ENCODE data around the gene ADAM12.

The ADAM12 gene

GRCh38 chr10:126215746-126216631, 172.3 kb downstream of the ADAM12 start:
- no peak for DNase-seq (ENCODE audit: low read depth in 3 of 3, low spot score in 1 of 3)

GRCh38 chr10:126214679-126215078, 173.6 kb downstream of the ADAM12 start:
- no peak for DNase-seq (ENCODE audit: low read depth in 3 of 3, low spot score in 1 of 3)

GRCh38 chr10:126214021-126214420, 174.3 kb downstream of the ADAM12 start:
- no peak for DNase-seq (ENCODE audit: low read depth in 3 of 3, low spot score in 1 of 3)

GRCh38 chr10:126212738-126213137, 175.5 kb downstream of the ADAM12 start:
- DNase-seq (ENCODE audit: low read depth in 3 of 3, low spot score in 1 of 3), result no peak

- no peak for DNase-seq (ENCODE audit: low read depth in 3 of 3, low spot score in 1 of 3)
These were observed 178.1 kb downstream of the ADAM12 start for GRCh38 chr10:126210051-126210651.

GRCh38 chr10:126209451-126209850, 178.8 kb downstream of the ADAM12 start:
- no peak for DNase-seq (ENCODE audit: low read depth in 3 of 3, low spot score in 1 of 3)

- no peak for DNase-seq (ENCODE audit: low read depth in 3 of 3, low spot score in 1 of 3)
These were observed 179.5 kb downstream of the ADAM12 start for GRCh38 chr10:126208726-126209302.

- no peak for DNase-seq (ENCODE audit: low read depth in 3 of 3, low spot score in 1 of 3)
These were observed 180.4 kb downstream of the ADAM12 start for GRCh38 chr10:126207851-126208250.

GRCh38 chr10:126207313-126207771, 180.9 kb downstream of the ADAM12 start:
- no peak for DNase-seq (ENCODE audit: low read depth in 3 of 3, low spot score in 1 of 3)

- DNase-seq (ENCODE audit: low read depth in 3 of 3, low spot score in 1 of 3), result no peak
These were observed 182.6 kb downstream of the ADAM12 start for GRCh38 chr10:126205486-126206205.

- no peak for DNase-seq (ENCODE audit: low read depth in 3 of 3, low spot score in 1 of 3)
These were observed 184.0 kb downstream of the ADAM12 start for GRCh38 chr10:126204320-126204719.

- DNase-seq (ENCODE audit: low read depth in 3 of 3, low spot score in 1 of 3), result no peak
These were observed 184.5 kb downstream of the ADAM12 start for GRCh38 chr10:126203746-126204145.

GRCh38 chr10:126201603-126202002, 186.7 kb downstream of the ADAM12 start:
- DNase-seq (ENCODE audit: low read depth in 3 of 3, low spot score in 1 of 3), result no peak

GRCh38 chr10:126199221-126199998, 188.9 kb downstream of the ADAM12 start:
- no peak for DNase-seq (ENCODE audit: low read depth in 3 of 3, low spot score in 1 of 3)

GRCh38 chr10:126198681-126199080, 189.6 kb downstream of the ADAM12 start:
- no peak for DNase-seq (ENCODE audit: low read depth in 3 of 3, low spot score in 1 of 3)

- DNase-seq (ENCODE audit: low read depth in 3 of 3, low spot score in 1 of 3), result no peak
These were observed 191.2 kb downstream of the ADAM12 start for GRCh38 chr10:126197036-126197543.

GRCh38 chr10:126196281-126196680, 192.0 kb downstream of the ADAM12 start:
- DNase-seq (ENCODE audit: low read depth in 3 of 3, low spot score in 1 of 3), result no peak

GRCh38 chr10:126191192-126191591, 197.1 kb downstream of the ADAM12 start:
- DNase-seq (ENCODE audit: low read depth in 3 of 3, low spot score in 1 of 3), result no peak

- no peak for DNase-seq (ENCODE audit: low read depth in 3 of 3, low spot score in 1 of 3)
These were observed 199.5 kb downstream of the ADAM12 start for GRCh38 chr10:126188679-126189200.

- DNase-seq (ENCODE audit: low read depth in 3 of 3, low spot score in 1 of 3), result no peak
These were observed 200.9 kb downstream of the ADAM12 start for GRCh38 chr10:126187399-126187798.
